ENCODE measurements around the gene KCNIP3. TPM values are rescaled to one million over a fixed set of nuclear protein-coding genes. Genes with fewer than 3 reads are reported as not detected.

KCNIP3 gene
- total RNA-seq, 1 donor from 2014 or later: 3.9 TPM

GRCh38 chr2:95307036-95307435, 9.9 kb downstream of the KCNIP3 start:
- H3K4me3 ChIP-seq (ENCODE audit: low read depth, low read length): no peak overlapping the region
- no peak for DNase-seq (ENCODE audit: low read depth)
- no peak for TF ChIP-seq CTCF (conservative IDR thresholded peaks at IDR 0.05; ENCODE audit: low read depth, low read length)

- no peak for DNase-seq (ENCODE audit: low read depth)
- no peak for TF ChIP-seq CTCF (conservative IDR thresholded peaks at IDR 0.05; ENCODE audit: low read depth, low read length)
Observed at GRCh38 chr2:95307878-95308277, 10.7 kb downstream of the KCNIP3 start.

GRCh38 chr2:95308426-95308990, 11.4 kb downstream of the KCNIP3 start:
- no peak overlapping the region for H3K4me3 ChIP-seq (ENCODE audit: low read depth, low read length)
- DNase-seq (ENCODE audit: low read depth): no peak
- TF ChIP-seq CTCF (conservative IDR thresholded peaks at IDR 0.05; ENCODE audit: low read depth, low read length): no peak

More at GRCh38 chr2:95307878-95308277, 10.7 kb downstream of the KCNIP3 start:
- H3K4me3 ChIP-seq (ENCODE audit: low read depth, low read length): no peak overlapping the region

GRCh38 chr2:95309599-95309998, 12.5 kb downstream of the KCNIP3 start:
- TF ChIP-seq CTCF (conservative IDR thresholded peaks at IDR 0.05; ENCODE audit: low read depth, low read length): no peak
- DNase-seq (ENCODE audit: low read depth): no peak
- no peak overlapping the region for H3K4me3 ChIP-seq (ENCODE audit: low read depth, low read length)

GRCh38 chr2:95310216-95310615, 13.1 kb downstream of the KCNIP3 start:
- no peak for TF ChIP-seq CTCF (conservative IDR thresholded peaks at IDR 0.05; ENCODE audit: low read depth, low read length)
- H3K4me3 ChIP-seq (ENCODE audit: low read depth, low read length): no peak overlapping the region
- no peak for DNase-seq (ENCODE audit: low read depth)

- H3K4me3 ChIP-seq (ENCODE audit: low read depth, low read length): no peak overlapping the region
- DNase-seq (ENCODE audit: low read depth): no peak
- no peak for TF ChIP-seq CTCF (conservative IDR thresholded peaks at IDR 0.05; ENCODE audit: low read depth, low read length)
Observed at GRCh38 chr2:95310651-95311050, 13.5 kb downstream of the KCNIP3 start.

- no peak overlapping the region for H3K4me3 ChIP-seq (ENCODE audit: low read depth, low read length)
- no peak for TF ChIP-seq CTCF (conservative IDR thresholded peaks at IDR 0.05; ENCODE audit: low read depth, low read length)
- no peak for DNase-seq (ENCODE audit: low read depth)
Observed at GRCh38 chr2:95311815-95312542, 14.8 kb downstream of the KCNIP3 start.

Measured in epithelial cell of proximal tubule (primary cell).